ENCODE measurements around the gene MCM5.

The MCM5 gene

GRCh38 chr22:35367331-35367886, 32.5 kb upstream of the MCM5 start:
- Histone ChIP-seq H3K4me1 (ENCODE audit: control insufficient read depth, insufficient read depth, low read length) (peaks cover 3% of the 10 kb centered on the region), H3K9ac (ENCODE audit: low read length) (no peak overlapping the region), H3K27ac (ENCODE audit: low read depth, low read length) (no peak overlapping the region), H3K27me3 (ENCODE audit: control insufficient read depth, insufficient read depth, low read length) (no peaks in the 10 kb centered on the region), H3K4me3 (ENCODE audit: low read length) (no peak overlapping the region), H3K36me3 (ENCODE audit: control insufficient read depth, insufficient read depth, low read length) (no peaks in the 10 kb centered on the region)

- no peak overlapping the region for H3K27ac ChIP-seq (ENCODE audit: low read depth, low read length)
- no peak overlapping the region for H3K9ac ChIP-seq (ENCODE audit: low read length)
- H3K4me3 ChIP-seq (ENCODE audit: low read length) = no peak overlapping the region
Measured at GRCh38 chr22:35368386-35368785, 31.6 kb upstream of the MCM5 start.

GRCh38 chr22:35369996-35370395, 29.9 kb upstream of the MCM5 start:
- Histone ChIP-seq H3K4me3 (ENCODE audit: low read length) (no peak overlapping the region), H3K36me3 (ENCODE audit: control insufficient read depth, insufficient read depth, low read length) (no peaks in the 10 kb centered on the region), H3K9ac (ENCODE audit: low read length) (no peak overlapping the region), H3K27ac (ENCODE audit: low read depth, low read length) (no peak overlapping the region), H3K27me3 (ENCODE audit: control insufficient read depth, insufficient read depth, low read length) (no peaks in the 10 kb centered on the region), H3K4me1 (ENCODE audit: control insufficient read depth, insufficient read depth, low read length) (peaks cover 3% of the 10 kb centered on the region)

More at GRCh38 chr22:35368386-35368785, 31.6 kb upstream of the MCM5 start:
- Histone ChIP-seq H3K27me3 (ENCODE audit: control insufficient read depth, insufficient read depth, low read length) (no peaks in the 10 kb centered on the region), H3K4me1 (ENCODE audit: control insufficient read depth, insufficient read depth, low read length) (peaks cover 3% of the 10 kb centered on the region), H3K36me3 (ENCODE audit: control insufficient read depth, insufficient read depth, low read length) (no peaks in the 10 kb centered on the region)

GRCh38 chr22:35373781-35374180, 26.2 kb upstream of the MCM5 start:
- H3K9ac ChIP-seq (ENCODE audit: low read length) = no peak overlapping the region
- H3K4me3 ChIP-seq (ENCODE audit: low read length) = no peak overlapping the region
- no peaks in the 10 kb centered on the region for H3K36me3 ChIP-seq (ENCODE audit: control insufficient read depth, insufficient read depth, low read length)
- no peak overlapping the region for H3K27ac ChIP-seq (ENCODE audit: low read depth, low read length)
- no peaks in the 10 kb centered on the region for H3K27me3 ChIP-seq (ENCODE audit: control insufficient read depth, insufficient read depth, low read length)
- peaks cover 8% of the 10 kb centered on the region for H3K4me1 ChIP-seq (ENCODE audit: control insufficient read depth, insufficient read depth, low read length)

- Histone ChIP-seq H3K27ac (ENCODE audit: low read depth, low read length) (no peak overlapping the region), H3K4me3 (ENCODE audit: low read length) (no peak overlapping the region), H3K4me1 (ENCODE audit: control insufficient read depth, insufficient read depth, low read length) (peaks cover 8% of the 10 kb centered on the region), H3K9ac (ENCODE audit: low read length) (no peak overlapping the region), H3K27me3 (ENCODE audit: control insufficient read depth, insufficient read depth, low read length) (no peaks in the 10 kb centered on the region), H3K36me3 (ENCODE audit: control insufficient read depth, insufficient read depth, low read length) (no peaks in the 10 kb centered on the region)
Measured at GRCh38 chr22:35375031-35375430, 24.9 kb upstream of the MCM5 start.

- Histone ChIP-seq H3K9ac (ENCODE audit: low read length) (no peak overlapping the region), H3K4me1 (ENCODE audit: control insufficient read depth, insufficient read depth, low read length) (peaks cover 8% of the 10 kb centered on the region), H3K4me3 (ENCODE audit: low read length) (no peak overlapping the region), H3K27me3 (ENCODE audit: control insufficient read depth, insufficient read depth, low read length) (no peaks in the 10 kb centered on the region), H3K27ac (ENCODE audit: low read depth, low read length) (no peak overlapping the region), H3K36me3 (ENCODE audit: control insufficient read depth, insufficient read depth, low read length) (no peaks in the 10 kb centered on the region)
Measured at GRCh38 chr22:35375526-35375925, 24.4 kb upstream of the MCM5 start.

GRCh38 chr22:35376728-35377472, 23.0 kb upstream of the MCM5 start:
- Histone ChIP-seq H3K36me3 (ENCODE audit: control insufficient read depth, insufficient read depth, low read length) (no peaks in the 10 kb centered on the region), H3K9ac (ENCODE audit: low read length) (peak overlapping the region; percentile 6), H3K4me1 (ENCODE audit: control insufficient read depth, insufficient read depth, low read length) (peaks cover 12% of the 10 kb centered on the region), H3K27ac (ENCODE audit: low read depth, low read length) (peak overlapping the region; percentile 29), H3K27me3 (ENCODE audit: control insufficient read depth, insufficient read depth, low read length) (no peaks in the 10 kb centered on the region), H3K4me3 (ENCODE audit: low read length) (peak overlapping the region; percentile 7)

GRCh38 chr22:35377735-35378134, 22.2 kb upstream of the MCM5 start:
- H3K27me3 ChIP-seq (ENCODE audit: control insufficient read depth, insufficient read depth, low read length) = no peaks in the 10 kb centered on the region
- H3K27ac ChIP-seq (ENCODE audit: low read depth, low read length) = peak overlapping the region; percentile 29
- no peaks in the 10 kb centered on the region for H3K36me3 ChIP-seq (ENCODE audit: control insufficient read depth, insufficient read depth, low read length)
- no peak overlapping the region for H3K4me3 ChIP-seq (ENCODE audit: low read length)
- peaks cover 10% of the 10 kb centered on the region for H3K4me1 ChIP-seq (ENCODE audit: control insufficient read depth, insufficient read depth, low read length)
- no peak overlapping the region for H3K9ac ChIP-seq (ENCODE audit: low read length)

- Histone ChIP-seq H3K27ac (ENCODE audit: low read depth, low read length) (no peak overlapping the region), H3K4me1 (ENCODE audit: control insufficient read depth, insufficient read depth, low read length) (peaks cover 10% of the 10 kb centered on the region), H3K27me3 (ENCODE audit: control insufficient read depth, insufficient read depth, low read length) (no peaks in the 10 kb centered on the region), H3K36me3 (ENCODE audit: control insufficient read depth, insufficient read depth, low read length) (peaks cover 4% of the 10 kb centered on the region), H3K9ac (ENCODE audit: low read length) (no peak overlapping the region), H3K4me3 (ENCODE audit: low read length) (no peak overlapping the region)
Measured at GRCh38 chr22:35378621-35379020, 21.3 kb upstream of the MCM5 start.

- H3K4me3 ChIP-seq (ENCODE audit: low read length) = no peak overlapping the region
- no peak overlapping the region for H3K27ac ChIP-seq (ENCODE audit: low read depth, low read length)
- H3K9ac ChIP-seq (ENCODE audit: low read length) = no peak overlapping the region
- peaks cover 10% of the 10 kb centered on the region for H3K4me1 ChIP-seq (ENCODE audit: control insufficient read depth, insufficient read depth, low read length)
- H3K36me3 ChIP-seq (ENCODE audit: control insufficient read depth, insufficient read depth, low read length) = peaks cover 4% of the 10 kb centered on the region
- no peaks in the 10 kb centered on the region for H3K27me3 ChIP-seq (ENCODE audit: control insufficient read depth, insufficient read depth, low read length)
Measured at GRCh38 chr22:35379146-35379993, 20.6 kb upstream of the MCM5 start.

- no peak overlapping the region for H3K9ac ChIP-seq (ENCODE audit: low read length)
- no peaks in the 10 kb centered on the region for H3K27me3 ChIP-seq (ENCODE audit: control insufficient read depth, insufficient read depth, low read length)
- H3K4me3 ChIP-seq (ENCODE audit: low read length) = no peak overlapping the region
- peak overlapping the region; percentile 1 for H3K27ac ChIP-seq (ENCODE audit: low read depth, low read length)
- H3K36me3 ChIP-seq (ENCODE audit: control insufficient read depth, insufficient read depth, low read length) = peaks cover 4% of the 10 kb centered on the region
- H3K4me1 ChIP-seq (ENCODE audit: control insufficient read depth, insufficient read depth, low read length) = peaks cover 10% of the 10 kb centered on the region
Measured at GRCh38 chr22:35380013-35380412, 19.9 kb upstream of the MCM5 start.

- Histone ChIP-seq H3K4me1 (ENCODE audit: control insufficient read depth, insufficient read depth, low read length) (peaks cover 10% of the 10 kb centered on the region), H3K4me3 (ENCODE audit: low read length) (peak within 1 kb of the TSS; percentile 59), H3K27ac (ENCODE audit: low read depth, low read length) (peak within 1 kb of the TSS; percentile 16), H3K36me3 (ENCODE audit: control insufficient read depth, insufficient read depth, low read length) (peaks cover 4% of the 10 kb centered on the region), H3K9ac (ENCODE audit: low read length) (peak within 1 kb of the TSS; percentile 6), H3K27me3 (ENCODE audit: control insufficient read depth, insufficient read depth, low read length) (no peaks in the 10 kb centered on the region)
Measured at GRCh38 chr22:35380537-35381423, 19.2 kb upstream of the MCM5 start, which contains the start of gene HMOX1. TSS of gene HMOX1 (plus strand) at chr22:35381096. CDS start at chr22:35381174, 78 bp downstream.

All from rectal smooth muscle tissue (tissue), 1 donor.